Osteocyte (in vitro differentiated cells): ENCODE results near the gene SGTA. TPM values are rescaled to one million over a fixed set of nuclear protein-coding genes. Genes with fewer than 3 reads are reported as not detected.

Source experiments
- DNase-seq: peaks from one replicate; pipeline ENCODE4 v3.0.0; 2021; ENCODE audit warnings: mixed read lengths; ENCODE audit not compliant: unreplicated experiment; ENCODE audit errors: extremely low spot score
- H3K27ac Mint-ChIP-seq: one replicate; pipeline ENCODE4 v1.8.0; 2021; ENCODE audit warnings: mild to moderate bottlenecking, mixed read lengths; ENCODE audit not compliant: unreplicated experiment
- H3K27me3 Mint-ChIP-seq: one replicate; pipeline ENCODE4 v1.8.0; 2021; ENCODE audit warnings: mixed read lengths; ENCODE audit not compliant: unreplicated experiment
- H3K36me3 Mint-ChIP-seq: one replicate; pipeline ENCODE4 v1.8.0; 2021; ENCODE audit warnings: mixed read lengths; ENCODE audit not compliant: unreplicated experiment
- H3K4me1 Mint-ChIP-seq: one replicate; pipeline ENCODE4 v1.8.0; 2021; ENCODE audit warnings: mixed read lengths; ENCODE audit not compliant: unreplicated experiment
- H3K4me3 Mint-ChIP-seq: one replicate; pipeline ENCODE4 v1.8.0; 2021; ENCODE audit warnings: mild to moderate bottlenecking, moderate library complexity, mixed read lengths; ENCODE audit not compliant: unreplicated experiment
- H3K9me3 Mint-ChIP-seq: one replicate; pipeline ENCODE4 v1.8.0; 2021; ENCODE audit warnings: mixed read lengths; ENCODE audit not compliant: unreplicated experiment
- total RNA-seq: library from RNA; stranded (reverse); gene quantifications from 2 replicates; pipeline ENCODE4 v1.2.1, GENCODE V29; 2021
- TF ChIP-seq, protein P1 (sequence below): fragments of 200-600 bp; sonication (generic); IDR thresholded peaks from 2 replicates; pipeline ENCODE4 v1.5.0; 2021; ENCODE audit warnings: antibody characterized with exemption, mild to moderate bottlenecking, moderate library complexity

SGTA gene
- total RNA-seq, 1 donor from 2014 or later, result 53.2 TPM

DNA sequence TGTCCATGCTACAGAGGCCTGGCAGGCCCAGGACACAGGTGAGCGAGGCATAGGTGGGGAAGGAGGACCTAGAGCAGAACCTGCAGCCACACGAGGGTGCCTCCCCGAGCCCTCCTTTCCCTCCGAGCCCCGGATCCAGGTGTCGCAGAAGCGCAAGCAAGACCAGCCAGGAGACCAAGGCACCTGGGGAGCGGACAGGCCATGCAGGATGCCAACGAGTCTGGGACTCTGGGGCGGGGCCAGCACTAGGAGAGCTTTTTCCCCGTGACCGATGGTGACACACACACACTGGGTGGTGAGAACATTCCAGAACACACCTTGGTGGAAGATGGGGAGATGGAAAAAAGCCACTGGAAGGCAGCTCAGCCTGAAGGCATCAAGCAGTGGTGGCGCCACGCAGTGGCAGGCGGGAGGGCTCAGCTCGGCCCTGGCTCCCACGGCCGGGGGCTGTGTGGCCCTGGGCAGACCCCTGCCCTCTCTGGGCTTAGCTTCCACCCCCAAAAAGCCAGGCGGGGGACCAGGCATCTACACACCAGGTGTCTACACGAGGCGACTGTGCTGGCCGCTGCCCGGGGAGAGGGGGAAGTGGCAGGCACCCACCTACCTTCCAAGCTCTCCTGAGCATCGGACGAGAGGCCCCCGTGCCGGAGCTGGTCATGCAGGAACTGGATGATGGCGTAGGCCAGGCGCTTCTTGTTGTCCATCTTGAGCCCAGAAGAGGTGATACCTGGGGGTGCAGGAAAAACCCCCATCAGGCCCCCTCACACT, 14.5 kb downstream of the SGTA start:
- TF ChIP-seq, protein P1, sequence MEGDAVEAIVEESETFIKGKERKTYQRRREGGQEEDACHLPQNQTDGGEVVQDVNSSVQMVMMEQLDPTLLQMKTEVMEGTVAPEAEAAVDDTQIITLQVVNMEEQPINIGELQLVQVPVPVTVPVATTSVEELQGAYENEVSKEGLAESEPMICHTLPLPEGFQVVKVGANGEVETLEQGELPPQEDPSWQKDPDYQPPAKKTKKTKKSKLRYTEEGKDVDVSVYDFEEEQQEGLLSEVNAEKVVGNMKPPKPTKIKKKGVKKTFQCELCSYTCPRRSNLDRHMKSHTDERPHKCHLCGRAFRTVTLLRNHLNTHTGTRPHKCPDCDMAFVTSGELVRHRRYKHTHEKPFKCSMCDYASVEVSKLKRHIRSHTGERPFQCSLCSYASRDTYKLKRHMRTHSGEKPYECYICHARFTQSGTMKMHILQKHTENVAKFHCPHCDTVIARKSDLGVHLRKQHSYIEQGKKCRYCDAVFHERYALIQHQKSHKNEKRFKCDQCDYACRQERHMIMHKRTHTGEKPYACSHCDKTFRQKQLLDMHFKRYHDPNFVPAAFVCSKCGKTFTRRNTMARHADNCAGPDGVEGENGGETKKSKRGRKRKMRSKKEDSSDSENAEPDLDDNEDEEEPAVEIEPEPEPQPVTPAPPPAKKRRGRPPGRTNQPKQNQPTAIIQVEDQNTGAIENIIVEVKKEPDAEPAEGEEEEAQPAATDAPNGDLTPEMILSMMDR, result no peak
- no peak for DNase-seq
- Mint-ChIP-seq H3K27ac (no peak overlapping the region), H3K9me3 (no peaks in the 10 kb centered on the region), H3K27me3 (no peaks in the 10 kb centered on the region), H3K4me1 (no peaks in the 10 kb centered on the region), H3K36me3 (peaks cover 6% of the 10 kb centered on the region), H3K4me3 (no peak overlapping the region)

DNA sequence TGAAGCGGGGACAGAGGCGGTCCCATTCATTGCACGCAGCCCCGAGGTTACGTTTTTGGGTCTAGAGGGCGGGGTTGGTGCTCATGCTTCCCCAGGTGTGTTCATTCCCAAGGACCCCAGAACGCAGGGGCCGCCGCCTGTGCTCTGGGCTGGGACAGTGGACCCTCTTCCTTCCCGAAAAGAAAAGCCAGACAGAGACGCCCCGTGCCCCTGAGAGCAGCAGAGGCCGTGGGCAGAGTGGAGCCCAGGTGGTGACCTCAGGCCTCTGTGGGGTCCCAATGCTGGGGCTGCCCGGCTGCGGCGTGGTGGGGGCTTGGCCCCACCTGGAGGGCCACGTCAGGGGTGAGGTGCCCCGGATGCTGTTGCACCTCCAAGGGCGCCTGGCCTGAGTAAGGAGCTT, 15.4 kb downstream of the SGTA start:
- H3K4me3 Mint-ChIP-seq, result no peak overlapping the region
- H3K27me3 Mint-ChIP-seq, result no peaks in the 10 kb centered on the region
- TF ChIP-seq, protein P1, result no peak
- no peaks in the 10 kb centered on the region for H3K4me1 Mint-ChIP-seq
- no peaks in the 10 kb centered on the region for H3K9me3 Mint-ChIP-seq
- no peak overlapping the region for H3K27ac Mint-ChIP-seq
- no peak for DNase-seq
- H3K36me3 Mint-ChIP-seq, result peaks cover 8% of the 10 kb centered on the region

DNA sequence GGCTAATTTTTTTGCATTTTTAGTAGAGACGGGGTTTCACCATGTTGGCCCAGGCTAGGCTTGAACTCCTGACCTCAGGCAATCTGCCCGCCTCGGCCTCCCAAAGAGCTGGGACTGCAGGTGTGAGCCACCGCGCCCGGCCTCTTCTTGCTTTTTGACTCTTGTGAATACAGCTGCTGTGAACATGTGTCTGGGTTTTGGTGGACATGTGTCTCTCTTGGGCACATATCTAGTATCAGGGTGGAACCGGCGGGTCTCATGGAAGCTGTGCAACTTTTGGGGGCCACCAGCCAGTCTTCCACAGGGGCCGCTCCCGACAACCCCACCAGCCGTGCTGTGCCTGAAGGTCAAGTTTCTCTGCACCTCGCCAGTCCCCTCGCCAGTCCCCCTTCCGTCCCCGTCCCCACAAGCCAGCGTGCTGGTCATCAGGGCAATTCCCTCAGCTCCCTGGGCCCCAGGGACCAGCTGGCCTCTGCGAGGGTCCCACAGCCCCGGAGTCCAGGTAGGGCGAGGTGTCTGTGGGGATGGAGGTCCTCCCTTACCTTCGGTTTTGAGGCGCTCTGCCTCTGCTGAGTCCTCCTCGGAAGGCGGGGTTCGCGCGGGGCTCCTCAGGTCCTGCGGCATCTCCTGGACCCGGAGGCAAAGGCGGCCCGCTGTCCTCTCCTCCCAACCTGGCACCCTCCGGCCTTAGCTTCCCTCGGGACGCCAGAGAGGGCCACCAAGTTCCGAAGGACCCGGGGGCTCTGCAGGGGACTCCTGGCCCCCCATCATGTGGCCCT, 16.3 kb downstream of the SGTA start:
- Mint-ChIP-seq H3K4me1 (no peaks in the 10 kb centered on the region), H3K36me3 (peaks cover 12% of the 10 kb centered on the region), H3K27me3 (no peaks in the 10 kb centered on the region), H3K4me3 (no peak overlapping the region), H3K9me3 (no peaks in the 10 kb centered on the region), H3K27ac (no peak overlapping the region)
- DNase-seq, result no peak
- TF ChIP-seq, protein P1, result no peak

DNA sequence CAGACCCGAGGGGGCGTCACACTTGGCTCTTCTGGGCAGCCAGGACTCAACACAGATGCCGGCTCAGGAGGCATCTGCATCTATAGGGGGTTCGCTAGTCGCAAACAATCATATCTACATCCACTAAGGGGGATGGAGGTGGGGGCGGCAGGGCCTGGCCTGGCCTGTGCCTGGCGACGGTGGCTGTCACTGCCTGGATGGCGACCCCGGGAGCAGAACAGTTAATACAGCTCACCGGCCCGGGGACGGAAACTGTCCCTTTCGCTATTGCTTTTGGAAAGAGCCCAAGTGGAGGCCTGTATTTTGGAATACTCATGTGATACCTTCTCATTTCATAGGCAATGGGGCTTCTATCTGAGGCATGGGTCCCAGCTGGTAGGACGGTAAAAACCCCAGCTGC, 17.7 kb downstream of the SGTA start:
- no peak overlapping the region for H3K27ac Mint-ChIP-seq
- TF ChIP-seq, protein P1, result no peak
- H3K4me3 Mint-ChIP-seq, result no peak overlapping the region
- H3K36me3 Mint-ChIP-seq, result peaks cover 16% of the 10 kb centered on the region
- H3K9me3 Mint-ChIP-seq, result no peaks in the 10 kb centered on the region
- H3K27me3 Mint-ChIP-seq, result no peaks in the 10 kb centered on the region
- no peaks in the 10 kb centered on the region for H3K4me1 Mint-ChIP-seq
- no peak for DNase-seq

DNA sequence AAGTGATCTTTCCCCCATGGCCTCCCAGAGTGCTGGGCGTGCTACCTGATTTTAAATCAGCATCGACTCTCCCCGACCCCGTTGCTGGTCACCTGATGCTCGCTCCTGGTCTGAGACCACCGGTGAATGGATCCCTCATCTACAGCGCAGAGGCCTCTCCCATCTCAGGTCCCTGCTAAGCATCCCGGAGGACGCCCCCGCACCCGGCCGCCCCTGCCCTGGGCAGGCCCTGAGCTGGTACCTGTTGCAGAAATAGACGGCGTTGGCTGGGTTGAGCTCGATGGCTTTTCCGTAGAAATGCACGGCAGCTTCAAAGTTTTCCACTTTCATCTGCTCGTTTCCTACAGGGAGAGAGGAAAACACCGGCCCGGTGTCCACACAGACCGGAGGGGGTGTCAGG, 18.1 kb downstream of the SGTA start:
- Mint-ChIP-seq H3K4me3 (no peak overlapping the region), H3K27ac (no peak overlapping the region), H3K4me1 (no peaks in the 10 kb centered on the region), H3K36me3 (peaks cover 16% of the 10 kb centered on the region), H3K9me3 (no peaks in the 10 kb centered on the region), H3K27me3 (no peaks in the 10 kb centered on the region)
- TF ChIP-seq, protein P1, result no peak
- no peak for DNase-seq
